PFSK-1 (cell line): Measurements from ENCODE around the gene MAPK14.

Source experiments
- FOXP2 ChIP-seq: optimal IDR thresholded peaks from 2 replicates; pipeline ENCODE3; 2011; ENCODE audit warnings: borderline replicate concordance, control low read depth, inconsistent platforms; ENCODE audit not compliant: insufficient read depth; ENCODE audit errors: extremely low read length, extremely low read depth
- POLR2AphosphoS5 ChIP-seq: IDR thresholded peaks from 2 replicates; pipeline ENCODE4 v1.6.1; 2012; ENCODE audit warnings: low read depth, mild to moderate bottlenecking, control low read depth, low read length, moderate library complexity
- REST ChIP-seq, 2 experiments: IDR thresholded peaks; 2 replicates each; pipeline versions ENCODE4 v1.6.1 to v1.8.0; 2011 to 2012; ENCODE audit warnings: low read depth in 2 of 2, low read length in 2 of 2, control low read depth in 1 of 2, inconsistent platforms in 1 of 2, mild to moderate bottlenecking in 1 of 2, moderate library complexity in 1 of 2; ENCODE audit not compliant: insufficient read depth in 1 of 2
- SIN3A ChIP-seq: IDR thresholded peaks from 2 replicates; pipeline ENCODE4 v1.6.1; 2012; ENCODE audit warnings: mild to moderate bottlenecking, low read length, moderate library complexity, borderline replicate concordance; ENCODE audit not compliant: insufficient read depth
- TAF1 ChIP-seq: IDR thresholded peaks from 2 replicates; pipeline ENCODE4 v1.6.1; 2012; ENCODE audit warnings: low read length, control low read depth, borderline replicate concordance; ENCODE audit not compliant: insufficient read depth

The MAPK14 gene

GRCh38 chr6:36050947-36051710 is 23.5 kb downstream of the MAPK14 start:
- no peak for TF ChIP-seq SIN3A
- TF ChIP-seq TAF1, result no peak
- no peak for TF ChIP-seq FOXP2
- TF ChIP-seq POLR2AphosphoS5, result no peak
- TF ChIP-seq REST (IDR thresholded peaks at IDR 0.05; ENCODE audit: insufficient read depth in 1 of 2, low read depth in 2 of 2, low read length in 2 of 2), result no peak

GRCh38 chr6:36052097-36052496 is 24.5 kb downstream of the MAPK14 start:
- TF ChIP-seq SIN3A (no peak), REST (IDR thresholded peaks at IDR 0.05; ENCODE audit: insufficient read depth in 1 of 2, low read depth in 2 of 2, low read length in 2 of 2) (no peak), FOXP2 (no peak), POLR2AphosphoS5 (no peak), TAF1 (no peak)

DNA sequence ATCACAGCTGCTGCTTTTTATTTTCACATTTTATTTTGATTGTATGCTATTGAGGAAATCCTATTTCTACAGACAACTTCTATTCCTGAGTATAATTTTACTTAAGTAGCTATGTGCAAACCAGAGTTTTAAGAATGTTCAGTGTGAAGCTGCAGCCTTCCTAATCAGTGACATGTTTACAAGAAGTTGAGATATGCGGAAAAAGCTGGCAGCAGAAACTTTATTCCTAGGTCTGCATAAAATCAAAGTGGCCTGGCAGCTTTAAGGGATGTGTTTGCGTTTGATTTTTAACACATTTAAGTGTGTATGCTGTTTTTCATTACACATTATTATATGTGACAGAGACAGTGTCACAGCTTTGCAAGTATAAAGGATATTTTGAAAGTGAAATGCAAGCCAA is 26.3 kb downstream of the MAPK14 start:
- TF ChIP-seq TAF1 (no peak), REST (IDR thresholded peaks at IDR 0.05; ENCODE audit: insufficient read depth in 1 of 2, low read depth in 2 of 2, low read length in 2 of 2) (no peak)

GRCh38 chr6:36054415-36054814 is 26.8 kb downstream of the MAPK14 start:
- no peak for TF ChIP-seq TAF1
- TF ChIP-seq POLR2AphosphoS5, result no peak

GRCh38 chr6:36054956-36055355 is 27.3 kb downstream of the MAPK14 start:
- no peak for TF ChIP-seq REST (IDR thresholded peaks at IDR 0.05; ENCODE audit: insufficient read depth in 1 of 2, low read depth in 2 of 2, low read length in 2 of 2)
- TF ChIP-seq SIN3A, result no peak
- TF ChIP-seq FOXP2, result no peak
- TF ChIP-seq TAF1, result no peak
- no peak for TF ChIP-seq POLR2AphosphoS5

DNA sequence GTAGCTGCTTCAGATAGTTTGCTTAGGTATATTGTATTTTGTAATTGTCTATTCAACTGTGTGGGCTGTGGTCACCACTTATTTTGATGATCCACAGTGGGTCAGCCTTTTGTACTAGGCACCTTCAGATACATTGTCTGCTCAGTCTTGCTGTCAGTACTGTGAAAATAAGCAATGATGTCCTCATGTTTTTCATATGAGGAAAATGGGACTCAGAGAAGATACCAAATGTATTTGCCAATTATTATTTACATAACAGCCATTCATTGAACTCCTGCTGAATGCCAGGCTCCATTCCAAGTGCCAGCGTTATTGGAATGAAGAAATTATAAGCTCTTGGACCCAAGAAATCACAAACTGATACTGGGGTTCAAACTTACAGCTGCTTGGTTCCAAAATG is 28.6 kb downstream of the MAPK14 start:
- TF ChIP-seq SIN3A (no peak), TAF1 (no peak), POLR2AphosphoS5 (no peak), FOXP2 (no peak), REST (IDR thresholded peaks at IDR 0.05; ENCODE audit: insufficient read depth in 1 of 2, low read depth in 2 of 2, low read length in 2 of 2) (no peak)
